Measurements from ENCODE around the gene PRRG2.

PRRG2 gene
- long read RNA-seq, donor 1, partial matches to known transcripts: 0 of 1 reads
- long read RNA-seq, donor 1, other reads (novel, unspliced or antisense): 0 of 1 reads
- long read RNA-seq, donor 2: 0 reads
- long read RNA-seq, donor 3, transcript PRRG2-201 (7 exons, 1,404 nt): major isoform, 5 of 5 reads
- long read RNA-seq, donor 3, partial matches to known transcripts: 0 of 5 reads
- long read RNA-seq, donor 3, other reads (novel, unspliced or antisense): 0 of 5 reads
- long read RNA-seq, donor 4, transcript PRRG2-201 (7 exons, 1,404 nt): major isoform, 5 of 5 reads
- long read RNA-seq, donor 4, partial matches to known transcripts: 0 of 5 reads
- long read RNA-seq, donor 4, other reads (novel, unspliced or antisense): 0 of 5 reads
- long read RNA-seq, donor 5, partial matches to known transcripts: 0 of 3 reads
- long read RNA-seq, donor 5, other reads (novel, unspliced or antisense): 0 of 3 reads
- long read RNA-seq, donor 6, partial matches to known transcripts: 0 of 1 reads
- long read RNA-seq, donor 6, other reads (novel, unspliced or antisense): 0 of 1 reads
- long read RNA-seq, donor 7, partial matches to known transcripts: 0 of 2 reads
- long read RNA-seq, donor 7, other reads (novel, unspliced or antisense): 0 of 2 reads
- long read RNA-seq, donor 8, partial matches to known transcripts: 0 of 3 reads
- long read RNA-seq, donor 8, other reads (novel, unspliced or antisense): 0 of 3 reads

- DNase-seq: no peak
These were observed at the start of gene PRRG2 for GRCh38 chr19:49581007-49581508. Gene PRRG2 (plus strand): TSS chr19:49581316. CDS start chr19:49583220, 1,904 bp downstream.

GRCh38 chr19:49533551-49534488 is 47.3 kb upstream of the PRRG2 start:
- peak; percentile 91 for DNase-seq

DNA sequence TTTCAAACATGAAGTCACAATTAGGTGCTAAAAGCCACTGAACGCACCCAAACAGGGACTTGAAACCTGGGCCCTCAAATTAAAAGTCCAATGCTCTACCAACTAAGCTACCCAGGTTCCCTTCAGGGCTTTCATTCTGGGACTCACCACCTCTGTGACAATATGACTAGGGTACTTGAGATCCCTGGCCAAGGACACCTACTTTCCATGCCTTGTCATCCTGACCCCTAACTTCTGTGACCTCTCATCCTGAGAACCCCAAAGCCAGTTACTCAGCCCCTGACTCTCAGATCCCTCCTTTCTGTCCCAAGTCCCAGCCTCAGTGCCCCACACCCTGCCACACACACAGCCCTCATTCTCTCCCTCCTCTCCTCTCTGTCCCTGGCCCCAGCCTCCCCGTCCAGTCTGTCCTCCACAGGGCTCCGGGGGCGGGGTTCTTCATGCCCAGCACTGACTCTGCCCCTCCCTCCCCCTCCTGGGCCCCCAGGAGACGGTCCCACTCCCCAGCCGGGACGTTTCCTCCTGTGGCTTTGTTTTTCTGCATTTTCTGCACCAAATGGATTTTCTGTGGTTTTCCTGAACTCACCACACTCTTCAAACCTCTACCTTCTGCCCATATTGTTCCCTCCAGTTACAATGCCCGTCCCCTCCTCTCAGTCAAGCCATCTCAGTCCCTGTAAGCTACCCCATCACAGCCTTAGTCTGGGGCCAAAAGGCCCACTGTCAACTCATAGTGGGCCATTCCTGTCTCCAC is 46.3 kb upstream of the PRRG2 start:
- DNase-seq: no peak

DNA sequence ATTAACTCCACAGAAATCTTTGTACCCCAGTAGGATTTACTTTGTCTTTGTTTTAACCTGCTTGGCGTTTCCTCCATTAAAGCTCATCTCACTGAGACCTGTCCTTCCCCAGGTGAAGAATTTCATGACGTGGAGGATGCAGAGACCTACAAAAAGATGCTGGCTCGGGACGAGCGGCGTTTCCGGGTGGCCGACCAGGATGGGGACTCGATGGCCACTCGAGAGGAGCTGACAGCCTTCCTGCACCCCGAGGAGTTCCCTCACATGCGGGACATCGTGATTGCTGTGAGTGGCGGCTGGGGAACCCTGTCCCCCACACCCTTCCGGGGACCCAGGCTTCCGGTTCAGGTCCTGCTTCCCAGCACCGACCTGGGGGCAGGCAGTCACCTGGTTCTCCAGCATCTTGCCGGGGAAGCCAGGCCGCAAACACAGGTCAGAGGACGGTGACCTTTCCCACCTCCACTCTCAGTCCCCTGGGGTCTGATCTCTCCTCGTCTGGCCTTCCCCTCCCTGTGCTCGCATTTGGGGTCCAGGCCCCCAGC is 44.1 kb upstream of the PRRG2 start:
- no peak for DNase-seq

DNA sequence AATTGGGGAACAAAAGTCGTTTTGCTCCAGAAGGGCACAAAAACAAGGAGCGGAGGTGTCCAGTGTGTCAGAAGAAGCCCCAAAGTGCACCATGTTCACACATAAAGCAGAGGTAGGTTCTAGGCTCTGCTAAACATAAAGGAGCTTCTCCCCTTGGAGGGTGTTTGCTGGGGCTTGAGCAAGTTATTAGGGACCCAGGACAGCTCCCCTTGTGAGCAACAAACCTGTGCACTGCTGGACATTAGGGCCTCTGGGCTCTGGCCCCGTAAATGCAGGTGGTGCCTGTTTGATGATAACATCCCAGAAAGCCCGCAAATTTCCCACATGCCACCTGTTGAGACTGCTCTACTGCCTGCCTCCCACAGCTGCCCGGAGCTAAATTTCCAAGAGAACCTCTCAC is 42.5 kb upstream of the PRRG2 start:
- DNase-seq: no peak

GRCh38 chr19:49539192-49539952 is 41.7 kb upstream of the PRRG2 start:
- no peak for DNase-seq

GRCh38 chr19:49541914-49542313 is 39.2 kb upstream of the PRRG2 start:
- DNase-seq: no peak

DNA sequence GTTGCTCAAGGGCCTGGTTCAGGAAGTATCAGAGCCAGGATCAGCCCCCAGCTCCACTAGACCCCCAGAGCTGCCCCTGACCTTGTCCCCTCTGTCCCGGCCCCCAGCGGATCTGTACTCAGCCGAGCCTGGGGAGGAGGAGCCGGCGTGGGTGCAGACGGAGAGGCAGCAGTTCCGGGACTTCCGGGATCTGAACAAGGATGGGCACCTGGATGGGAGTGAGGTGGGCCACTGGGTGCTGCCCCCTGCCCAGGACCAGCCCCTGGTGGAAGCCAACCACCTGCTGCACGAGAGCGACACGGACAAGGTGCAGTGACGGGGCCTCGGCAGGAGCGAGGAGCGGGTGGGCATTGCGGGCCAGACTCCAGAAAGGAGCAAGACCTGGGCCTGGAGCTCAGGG is 38.7 kb upstream of the PRRG2 start:
- no peak for DNase-seq

- no peak for DNase-seq
These were observed 38.1 kb upstream of the PRRG2 start for GRCh38 chr19:49543032-49543431.

DNA sequence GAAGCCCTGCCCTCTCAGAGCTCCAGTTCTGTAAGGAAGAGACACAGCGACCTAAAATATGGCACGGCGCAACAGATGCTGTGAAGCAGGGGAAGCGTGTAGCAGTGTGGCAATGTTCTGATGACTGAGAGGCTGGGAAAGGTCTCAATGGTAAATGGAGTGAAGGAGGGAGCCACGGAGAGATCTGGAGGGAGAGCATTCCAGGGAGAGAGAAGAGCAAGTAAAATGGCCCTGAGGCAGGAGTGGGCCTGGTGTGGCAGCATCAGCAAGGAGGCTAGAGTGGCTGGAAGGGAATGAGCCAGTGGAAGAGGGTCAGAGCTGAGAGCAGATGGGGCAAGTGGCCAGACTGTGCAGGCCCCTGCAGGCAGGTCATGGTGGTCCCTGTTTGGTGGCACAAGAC is 37.0 kb upstream of the PRRG2 start:
- no peak for DNase-seq

GRCh38 chr19:49546825-49547565 is 34.1 kb upstream of the PRRG2 start:
- DNase-seq: peak; percentile 75

GRCh38 chr19:49549045-49549444 is 32.1 kb upstream of the PRRG2 start:
- DNase-seq: no peak

- DNase-seq: no peak
These were observed 29.6 kb upstream of the PRRG2 start for GRCh38 chr19:49551531-49551930.

- DNase-seq: no peak
These were observed 28.4 kb upstream of the PRRG2 start for GRCh38 chr19:49552749-49553148.

GRCh38 chr19:49553451-49554271 is 27.5 kb upstream of the PRRG2 start:
- no peak for DNase-seq

DNA sequence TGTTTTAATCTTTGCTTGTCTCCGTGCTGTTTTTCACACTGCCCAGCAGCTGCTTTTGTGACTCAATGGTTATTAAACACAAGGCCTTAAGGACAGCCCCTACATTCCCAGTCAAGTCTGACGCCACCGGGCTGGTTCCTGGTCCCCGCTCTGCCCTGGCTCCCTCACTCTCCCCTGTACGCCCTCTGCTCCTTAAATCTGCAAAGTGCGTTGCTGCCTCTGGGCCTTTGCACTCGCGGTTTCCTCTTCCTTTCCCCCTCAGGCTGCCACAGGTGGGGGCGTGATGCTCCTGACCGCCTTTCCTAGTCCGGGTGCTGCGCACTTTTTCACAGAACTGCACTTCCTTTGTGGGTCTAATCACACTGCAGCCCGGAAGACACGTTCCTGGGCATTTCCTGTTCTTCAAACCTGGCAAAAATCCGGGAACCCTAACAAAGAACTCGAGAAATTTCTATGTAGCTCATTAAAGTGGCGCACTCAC is 26.4 kb upstream of the PRRG2 start:
- DNase-seq: no peak

DNA sequence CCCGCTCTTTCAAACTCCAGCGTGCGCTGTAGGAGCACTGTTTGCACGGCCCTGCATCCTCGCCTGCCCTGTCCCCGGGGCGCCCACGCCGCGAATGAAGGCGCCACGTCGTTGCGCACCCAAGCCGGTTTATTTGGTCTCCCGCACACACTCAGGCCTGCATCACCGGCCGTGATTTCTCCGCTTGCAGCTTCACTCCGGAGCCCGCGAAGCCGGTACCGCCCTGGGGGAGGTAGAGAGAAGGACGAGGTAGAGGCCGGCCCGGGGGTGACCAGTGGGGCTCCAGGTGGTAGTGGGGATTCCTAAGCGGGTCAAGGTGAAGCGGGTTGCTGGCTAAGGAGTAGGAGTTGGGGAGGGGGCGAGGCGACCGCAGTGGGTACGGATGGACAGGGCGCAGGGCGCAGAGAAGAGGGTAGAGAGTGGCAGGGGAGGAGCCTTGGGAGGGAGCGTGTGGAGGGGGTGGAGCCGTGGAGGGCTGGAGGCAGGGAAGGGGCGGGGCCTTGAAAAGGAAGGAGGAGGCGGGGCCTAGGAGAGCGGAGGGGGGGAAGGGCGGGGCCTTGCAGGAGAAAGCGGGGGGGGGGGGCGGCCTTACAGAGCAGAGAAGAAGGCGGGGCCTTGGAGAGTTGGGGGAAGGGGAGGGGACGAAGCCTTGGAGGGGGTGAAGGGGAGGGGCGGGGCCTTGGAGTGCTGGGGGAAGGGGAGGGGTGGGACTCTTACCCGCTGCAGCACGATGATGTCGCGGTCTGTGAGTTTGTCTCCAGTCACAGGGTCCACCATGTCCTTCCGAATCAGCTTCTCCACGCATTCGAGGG is 25.3 kb upstream of the PRRG2 start:
- DNase-seq: no peak

Data from right kidney (tissue), 9 donors.